GM18520 (cell line): Measurements from ENCODE around the gene CPPED1.
"Not testable (repeated sequence)": the region's sequence is repeated elsewhere in the genome, so short reads cannot be mapped to it uniquely, and the experiment has no call there.

Experiments
- ATAC-seq: cut with Tn5 transposase; IDR thresholded peaks from one replicate; pipeline ENCODE4 v1.9.1; 2021; ENCODE audit not compliant: unreplicated experiment

CPPED1 gene

GRCh38 chr16:12802661-12803060 is 1.0 kb downstream of the CPPED1 start:
- ATAC-seq = no peak

- no peak for ATAC-seq
Measured at GRCh38 chr16:12802048-12802447, 1.6 kb downstream of the CPPED1 start.

GRCh38 chr16:12801511-12802042 is 2.1 kb downstream of the CPPED1 start:
- ATAC-seq = no peak

- ATAC-seq = no peak
Measured at GRCh38 chr16:12800817-12801216, 2.9 kb downstream of the CPPED1 start.

- not testable (repeated sequence) for ATAC-seq
Measured at GRCh38 chr16:12799996-12800395, 3.7 kb downstream of the CPPED1 start.

GRCh38 chr16:12798846-12799245 is 4.8 kb downstream of the CPPED1 start:
- no peak for ATAC-seq

GRCh38 chr16:12798171-12798570 is 5.5 kb downstream of the CPPED1 start:
- no peak for ATAC-seq

- no peak for ATAC-seq
Measured at GRCh38 chr16:12796498-12796897, 7.2 kb downstream of the CPPED1 start.

GRCh38 chr16:12794486-12795387 is 8.9 kb downstream of the CPPED1 start:
- ATAC-seq = no peak

GRCh38 chr16:12793865-12794240 is 9.8 kb downstream of the CPPED1 start:
- no peak for ATAC-seq

GRCh38 chr16:12793120-12793864 is 10.4 kb downstream of the CPPED1 start:
- no peak for ATAC-seq

GRCh38 chr16:12792528-12792927 is 11.2 kb downstream of the CPPED1 start:
- ATAC-seq = not testable (repeated sequence)

- ATAC-seq = no peak
Measured at GRCh38 chr16:12791340-12791739, 12.3 kb downstream of the CPPED1 start.

GRCh38 chr16:12788758-12789157 is 14.9 kb downstream of the CPPED1 start:
- ATAC-seq = no peak

GRCh38 chr16:12786081-12786480 is 17.6 kb downstream of the CPPED1 start:
- no peak for ATAC-seq

- no peak for ATAC-seq
Measured at GRCh38 chr16:12784076-12784475, 19.6 kb downstream of the CPPED1 start.

- no peak for ATAC-seq
Measured at GRCh38 chr16:12781777-12782176, 21.9 kb downstream of the CPPED1 start.

- ATAC-seq = no peak
Measured at GRCh38 chr16:12780467-12780866, 23.2 kb downstream of the CPPED1 start.

GRCh38 chr16:12778726-12779125 is 25.0 kb downstream of the CPPED1 start:
- no peak for ATAC-seq

- no peak for ATAC-seq
Measured at GRCh38 chr16:12775656-12776236, 27.9 kb downstream of the CPPED1 start.

GRCh38 chr16:12773221-12773620 is 30.5 kb downstream of the CPPED1 start:
- no peak for ATAC-seq
